ENCODE results near the gene AFF3.

GRCh38 chr2:100137866-100138570, 4.4 kb downstream of the AFF3 start:
- TF ChIP-seq CTCF (conservative IDR thresholded peaks at IDR 0.05 in 1 of 2, IDR thresholded peaks at IDR 0.05 in 1 of 2; ENCODE audit: low read depth in 1 of 2, low read length in 2 of 2) (no peak), EZH2 (IDR thresholded peaks at IDR 0.05; ENCODE audit: low read length, missing control alignments) (no peak)

Data from fibroblast of lung (primary cell).